Muscle layer of colon (tissue), 2 donors: ENCODE measurements around the gene KDM4C.

Experiments used
- H3K27ac ChIP-seq: one replicate; pipeline ENCODE4 v1.7.0; 2013; ENCODE audit warnings: low read depth, mild to moderate bottlenecking, low read length, moderate library complexity
- H3K27me3 ChIP-seq, 2 donors: one replicate each; pipeline ENCODE4 v1.7.0; 2013; ENCODE audit warnings: low read length in 2 of 2, mild to moderate bottlenecking in 2 of 2; ENCODE audit not compliant: insufficient read depth in 2 of 2, control insufficient read depth in 1 of 2
- H3K36me3 ChIP-seq: one replicate; pipeline ENCODE4 v1.7.0; 2013; ENCODE audit warnings: mild to moderate bottlenecking, low read length; ENCODE audit not compliant: insufficient read depth
- H3K4me1 ChIP-seq: one replicate; pipeline ENCODE4 v1.7.0; 2013; ENCODE audit warnings: mild to moderate bottlenecking, low read length; ENCODE audit not compliant: insufficient read depth
- H3K4me3 ChIP-seq, 2 donors: one replicate each; pipeline ENCODE4 v1.7.0; 2013; ENCODE audit warnings: low read length in 2 of 2, low read depth in 1 of 2, mild to moderate bottlenecking in 1 of 2, moderate library complexity in 1 of 2
- H3K9ac ChIP-seq: one replicate; pipeline ENCODE4 v1.7.0; 2013; ENCODE audit warnings: low read length
- H3K9me3 ChIP-seq: one replicate; pipeline ENCODE4 v1.7.0; 2013; ENCODE audit warnings: mild to moderate bottlenecking, low read length
- donor health status: abdominal sarcoma.
- donor health status: Adenocarcinoma of cecum.

Gene KDM4C

DNA sequence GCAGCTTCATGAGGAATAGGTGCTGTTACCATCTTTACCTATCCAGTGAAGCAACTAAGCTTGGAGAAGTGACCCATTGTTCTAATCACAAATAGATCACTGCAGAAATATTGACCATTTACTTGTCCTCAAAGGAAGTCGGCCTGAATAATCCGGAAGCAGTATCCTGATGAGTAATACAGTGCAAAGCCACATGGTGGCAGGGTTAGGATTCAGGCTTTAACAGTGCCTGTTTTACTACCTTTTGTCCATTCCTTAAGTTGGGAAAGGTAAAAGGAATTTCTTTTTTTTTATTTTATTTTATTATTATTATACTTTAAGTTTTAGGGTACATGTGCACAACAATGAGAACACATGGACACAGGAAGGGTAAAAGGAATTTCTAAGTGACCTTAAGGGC, 336.3 kb downstream of the KDM4C start:
- Histone ChIP-seq H3K9ac (no peak overlapping the region), H3K4me1 (no peaks in the 10 kb centered on the region)

DNA sequence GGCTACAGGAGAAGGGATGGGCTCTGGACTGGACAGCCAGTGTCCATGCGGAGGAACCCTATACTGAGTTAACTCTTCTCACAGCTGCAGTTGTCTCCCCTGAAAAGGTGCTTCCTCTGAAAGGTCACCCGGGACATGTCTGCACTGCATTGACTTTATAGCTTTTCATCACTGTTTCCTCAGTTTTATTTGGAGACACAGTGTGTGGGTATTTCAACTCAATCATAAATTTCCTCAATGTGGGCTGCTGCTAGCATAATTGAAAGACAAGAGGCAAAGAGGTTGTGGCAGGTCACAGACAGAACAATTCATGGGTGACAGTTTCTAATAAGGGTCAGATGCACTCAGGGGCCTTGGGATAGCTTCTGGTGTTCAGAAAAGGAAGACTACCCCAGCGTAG, 336.8 kb downstream of the KDM4C start:
- H3K4me3 ChIP-seq, result no peak overlapping the region
- H3K4me1 ChIP-seq, result no peaks in the 10 kb centered on the region
- no peak overlapping the region for H3K27ac ChIP-seq
- no peaks in the 10 kb centered on the region for H3K27me3 ChIP-seq
- no peaks in the 10 kb centered on the region for H3K9me3 ChIP-seq
- no peaks in the 10 kb centered on the region for H3K36me3 ChIP-seq
- H3K9ac ChIP-seq, result no peak overlapping the region

More for the DNA sequence above, 336.3 kb downstream of the KDM4C start:
- no peaks in the 10 kb centered on the region for H3K9me3 ChIP-seq
- no peaks in the 10 kb centered on the region for H3K27me3 ChIP-seq
- H3K36me3 ChIP-seq, result no peaks in the 10 kb centered on the region
- H3K27ac ChIP-seq, result no peak overlapping the region
- no peak overlapping the region for H3K4me3 ChIP-seq

DNA sequence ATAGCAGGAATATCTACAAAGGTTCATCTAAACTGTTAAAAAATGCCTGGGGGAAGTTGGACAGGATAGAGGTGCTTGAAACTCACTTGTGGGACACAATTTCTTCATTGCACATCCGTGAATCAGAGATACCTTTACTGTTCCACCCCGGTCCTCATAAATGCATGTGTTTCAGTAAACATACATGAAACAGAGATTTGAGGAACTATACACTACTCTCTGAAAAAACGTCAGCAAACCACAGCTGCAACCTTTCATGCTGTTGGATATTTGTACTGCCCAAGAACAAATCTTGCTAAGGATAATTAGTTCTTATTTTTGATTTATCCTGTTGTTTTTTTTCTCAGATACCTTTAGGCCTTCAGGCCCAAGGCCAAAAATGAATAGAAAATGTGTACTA, 337.3 kb downstream of the KDM4C start:
- no peaks in the 10 kb centered on the region for H3K27me3 ChIP-seq
- no peak overlapping the region for H3K9ac ChIP-seq

DNA sequence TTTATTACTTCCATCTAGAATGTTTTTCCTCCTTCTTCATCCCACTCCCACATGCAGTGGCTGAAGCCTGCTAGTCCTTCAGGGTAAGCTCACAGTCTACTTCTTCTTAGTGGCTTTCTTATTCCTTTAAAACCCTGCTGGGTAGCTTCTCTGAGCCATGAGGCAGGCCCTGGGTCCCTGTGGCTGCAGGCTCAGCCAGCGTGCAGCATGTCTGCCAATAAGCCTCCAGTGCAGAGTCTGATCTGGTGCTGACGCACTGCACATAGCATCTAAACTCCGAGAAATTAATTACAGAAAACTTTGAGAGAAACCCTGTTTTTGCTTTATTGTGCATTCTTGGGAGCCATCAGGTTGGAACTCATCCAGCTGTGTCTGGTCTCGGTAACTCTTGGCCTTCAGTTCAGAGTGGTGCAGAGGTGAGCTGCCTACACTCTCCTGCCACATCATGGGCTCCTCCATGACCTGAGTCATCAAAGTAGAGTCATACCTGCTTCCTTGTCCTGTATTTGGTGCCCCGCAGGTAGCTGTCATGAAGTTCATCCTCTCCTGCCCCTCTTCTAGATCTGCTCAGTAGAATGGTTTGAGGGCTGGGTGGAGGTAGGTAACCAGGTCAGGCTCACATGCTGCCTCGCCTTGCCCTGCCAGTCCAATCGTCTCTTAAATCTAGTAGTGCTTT, 339.4 kb downstream of the KDM4C start:
- no peaks in the 10 kb centered on the region for H3K9me3 ChIP-seq
- H3K4me1 ChIP-seq, result no peaks in the 10 kb centered on the region
- no peak overlapping the region for H3K27ac ChIP-seq
- H3K4me3 ChIP-seq, result no peak overlapping the region
- H3K9ac ChIP-seq, result no peak overlapping the region
- no peaks in the 10 kb centered on the region for H3K36me3 ChIP-seq
- H3K27me3 ChIP-seq, result no peaks in the 10 kb centered on the region

More for the DNA sequence above, 337.3 kb downstream of the KDM4C start:
- Histone ChIP-seq H3K4me3 (no peak overlapping the region), H3K4me1 (no peaks in the 10 kb centered on the region), H3K9me3 (no peaks in the 10 kb centered on the region), H3K27ac (no peak overlapping the region), H3K36me3 (no peaks in the 10 kb centered on the region)

DNA sequence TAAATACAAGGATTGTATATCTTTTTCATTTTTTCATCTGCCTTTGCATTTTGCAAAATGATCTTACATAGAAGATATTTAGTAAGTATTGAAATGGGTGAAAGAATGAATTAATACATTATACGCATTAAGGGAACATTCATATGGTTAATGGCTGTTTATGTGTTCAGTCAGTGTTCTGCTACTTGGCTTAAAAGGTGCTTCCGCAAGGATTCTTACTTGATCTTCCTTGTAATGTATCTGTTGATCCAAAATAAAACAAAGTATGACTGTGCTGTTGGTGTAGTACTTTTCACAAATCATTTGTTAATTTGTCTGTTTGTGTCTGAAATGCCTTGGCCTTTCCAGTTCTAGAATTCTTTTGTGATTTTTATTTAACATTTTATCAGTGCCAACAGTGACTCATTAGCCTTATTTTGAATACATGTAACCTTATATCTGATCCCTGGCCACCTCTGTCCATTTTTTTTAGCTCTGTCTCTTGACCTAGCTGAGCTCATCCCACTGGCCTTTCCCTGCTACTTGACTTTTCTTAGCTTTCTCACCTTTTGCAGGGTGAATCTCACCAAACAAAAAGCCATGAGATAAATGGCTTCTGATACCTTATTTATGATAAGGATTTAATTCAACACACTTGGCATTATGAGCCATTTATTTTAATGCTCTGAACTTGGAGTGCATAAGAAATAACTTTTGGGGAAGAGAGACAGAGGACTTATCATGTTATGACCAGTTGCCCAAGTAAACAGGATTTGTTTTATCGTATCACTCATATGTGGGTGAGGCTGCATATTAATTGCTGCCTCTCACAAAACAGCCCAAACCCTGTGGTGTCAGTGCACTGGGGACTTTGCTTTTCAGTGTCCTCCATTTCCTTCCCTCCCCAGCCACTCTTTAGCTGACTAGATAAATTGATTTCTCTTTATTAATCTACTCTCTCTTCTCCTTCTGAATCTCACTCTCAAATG, 340.3 kb downstream of the KDM4C start:
- no peaks in the 10 kb centered on the region for H3K36me3 ChIP-seq
- H3K27me3 ChIP-seq, result no peaks in the 10 kb centered on the region
- no peaks in the 10 kb centered on the region for H3K9me3 ChIP-seq
- no peak overlapping the region for H3K4me3 ChIP-seq
- H3K4me1 ChIP-seq, result no peaks in the 10 kb centered on the region
- H3K27ac ChIP-seq, result no peak overlapping the region
- H3K9ac ChIP-seq, result no peak overlapping the region

DNA sequence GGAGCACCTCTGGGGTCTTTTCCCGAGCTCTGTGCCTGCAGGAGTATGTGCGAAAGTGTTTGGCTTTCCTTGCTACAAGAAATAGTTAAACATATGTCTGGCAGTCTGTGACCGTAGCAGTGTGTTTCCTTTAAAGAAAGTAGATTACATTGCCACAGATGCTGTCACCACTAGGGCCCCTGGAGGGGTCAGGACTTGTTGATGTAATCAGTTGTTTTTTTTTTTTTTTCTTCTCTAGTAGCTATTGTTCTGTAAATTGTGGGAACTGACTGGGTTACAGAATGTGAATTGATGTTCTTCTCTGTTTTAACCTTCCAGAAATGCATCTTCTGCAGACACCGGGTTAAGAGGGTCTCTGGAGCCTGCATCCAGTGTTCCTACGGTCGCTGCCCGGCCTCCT, 345.6 kb downstream of the KDM4C start:
- Histone ChIP-seq H3K27ac (no peak overlapping the region), H3K9me3 (no peaks in the 10 kb centered on the region), H3K4me3 (no peak overlapping the region), H3K4me1 (no peaks in the 10 kb centered on the region), H3K36me3 (peaks cover 16% of the 10 kb centered on the region), H3K9ac (no peak overlapping the region), H3K27me3 (no peaks in the 10 kb centered on the region)

DNA sequence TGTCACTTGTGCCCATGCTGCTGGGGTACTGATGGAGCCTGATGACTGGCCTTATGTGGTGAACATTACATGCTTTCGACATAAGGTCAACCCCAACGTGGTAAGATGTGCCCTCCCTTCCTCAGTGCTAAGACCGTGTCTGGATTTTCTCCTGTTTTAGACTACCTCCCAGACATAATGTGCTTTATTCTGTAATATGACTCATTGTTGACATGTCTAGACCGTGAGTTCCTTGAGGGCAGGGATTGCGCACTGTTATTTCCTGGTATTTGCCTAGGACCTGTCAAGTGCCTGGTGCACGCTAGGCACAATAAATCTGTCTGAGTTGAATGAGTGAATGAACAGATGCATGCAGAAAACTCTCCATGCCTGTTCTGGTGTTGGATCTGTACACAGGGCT, 346.0 kb downstream of the KDM4C start:
- Histone ChIP-seq H3K9me3 (no peaks in the 10 kb centered on the region), H3K9ac (no peak overlapping the region), H3K27me3 (no peaks in the 10 kb centered on the region), H3K36me3 (peaks cover 16% of the 10 kb centered on the region), H3K27ac (no peak overlapping the region), H3K4me3 (no peak overlapping the region), H3K4me1 (no peaks in the 10 kb centered on the region)

DNA sequence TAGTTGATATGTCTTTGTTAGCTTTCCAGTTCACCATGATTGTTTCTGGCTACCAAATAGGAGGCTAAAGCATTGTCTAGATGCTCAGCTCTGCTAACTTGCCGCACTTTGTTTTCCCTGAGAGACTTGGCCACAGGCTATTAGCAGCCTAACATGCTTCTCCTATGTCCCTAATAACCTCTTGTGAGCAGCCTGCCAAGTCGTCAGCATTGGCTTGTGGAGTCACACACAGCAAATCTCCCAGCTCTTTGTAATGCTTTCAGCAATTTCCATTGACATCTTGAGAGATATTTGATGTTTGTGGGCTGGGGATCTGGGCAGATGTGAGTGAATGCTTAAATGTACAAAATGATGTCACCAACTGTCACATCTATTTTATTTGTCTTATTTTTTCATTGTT, 346.9 kb downstream of the KDM4C start:
- Histone ChIP-seq H3K9ac (no peak overlapping the region), H3K27ac (no peak overlapping the region), H3K36me3 (peaks cover 16% of the 10 kb centered on the region), H3K27me3 (no peaks in the 10 kb centered on the region), H3K9me3 (no peaks in the 10 kb centered on the region), H3K4me1 (no peaks in the 10 kb centered on the region), H3K4me3 (no peak overlapping the region)

DNA sequence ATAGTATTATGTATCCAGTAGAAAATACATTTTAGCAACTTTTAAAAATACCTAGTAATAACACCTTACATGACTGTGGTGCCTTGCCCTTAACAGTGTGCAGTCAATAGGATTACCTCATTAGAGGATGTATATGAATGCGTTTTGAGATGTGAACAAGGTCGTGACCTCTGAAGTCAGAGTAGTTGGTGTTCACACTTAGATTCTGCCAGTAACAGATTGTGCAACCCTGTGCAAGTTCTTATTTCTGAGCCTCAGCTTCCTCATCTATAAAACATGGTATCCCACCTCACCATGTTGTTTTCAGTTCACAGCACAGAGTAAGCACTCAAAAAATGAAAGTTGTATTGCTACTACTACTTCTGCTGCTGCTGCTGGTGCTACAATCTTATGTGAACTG, 347.3 kb downstream of the KDM4C start:
- no peak overlapping the region for H3K9ac ChIP-seq
- H3K4me3 ChIP-seq, result no peak overlapping the region
- peaks cover 16% of the 10 kb centered on the region for H3K36me3 ChIP-seq
- H3K4me1 ChIP-seq, result no peaks in the 10 kb centered on the region
- H3K9me3 ChIP-seq, result no peaks in the 10 kb centered on the region
- no peaks in the 10 kb centered on the region for H3K27me3 ChIP-seq
- no peak overlapping the region for H3K27ac ChIP-seq

DNA sequence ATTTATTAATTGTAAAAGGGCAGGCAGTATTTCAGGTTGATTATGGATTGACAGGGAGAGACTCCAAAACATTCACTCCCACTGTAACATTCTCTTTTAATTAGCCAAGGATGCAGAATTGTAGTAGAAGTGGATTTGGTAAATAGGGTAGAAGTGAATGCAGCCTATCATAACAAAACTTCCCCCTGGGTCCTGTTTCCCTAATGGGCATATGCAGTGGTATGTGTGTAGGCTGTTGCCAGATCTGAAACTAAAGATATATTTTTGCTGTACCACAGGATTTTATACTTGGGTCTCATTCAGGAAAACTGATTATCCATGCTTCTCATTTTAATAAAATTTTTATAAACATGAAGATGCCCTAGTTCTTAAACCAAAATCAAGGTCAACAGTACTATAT, 351.2 kb downstream of the KDM4C start:
- Histone ChIP-seq H3K9ac (no peak overlapping the region), H3K27me3 (no peaks in the 10 kb centered on the region), H3K4me3 (no peak overlapping the region), H3K9me3 (no peaks in the 10 kb centered on the region), H3K4me1 (no peaks in the 10 kb centered on the region), H3K36me3 (peaks cover 12% of the 10 kb centered on the region), H3K27ac (no peak overlapping the region)

DNA sequence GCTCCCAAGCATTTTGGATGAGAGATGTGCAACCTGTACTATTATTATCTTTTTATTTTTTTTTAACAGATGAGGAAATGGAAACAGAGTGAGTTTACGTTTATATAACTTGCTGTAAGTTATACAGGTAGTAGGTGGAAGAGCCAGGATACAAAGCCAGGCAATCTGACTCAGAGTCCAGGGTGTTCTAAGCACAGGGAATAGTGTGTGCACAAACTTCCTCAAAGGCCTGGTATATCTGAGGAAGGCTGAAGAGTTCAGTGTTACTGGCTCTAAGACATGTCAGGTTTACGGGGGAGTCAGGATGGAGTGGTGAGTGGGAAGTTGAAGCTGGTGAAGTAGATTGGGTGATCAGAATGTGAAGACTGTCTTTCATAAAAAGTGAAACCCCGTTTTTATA, 353.6 kb downstream of the KDM4C start:
- Histone ChIP-seq H3K4me3 (no peak overlapping the region), H3K4me1 (no peaks in the 10 kb centered on the region), H3K9me3 (no peaks in the 10 kb centered on the region), H3K36me3 (no peaks in the 10 kb centered on the region), H3K27me3 (no peaks in the 10 kb centered on the region), H3K9ac (no peak overlapping the region), H3K27ac (no peak overlapping the region)
